ENCODE data around the gene PCDH9.

Gene PCDH9

DNA sequence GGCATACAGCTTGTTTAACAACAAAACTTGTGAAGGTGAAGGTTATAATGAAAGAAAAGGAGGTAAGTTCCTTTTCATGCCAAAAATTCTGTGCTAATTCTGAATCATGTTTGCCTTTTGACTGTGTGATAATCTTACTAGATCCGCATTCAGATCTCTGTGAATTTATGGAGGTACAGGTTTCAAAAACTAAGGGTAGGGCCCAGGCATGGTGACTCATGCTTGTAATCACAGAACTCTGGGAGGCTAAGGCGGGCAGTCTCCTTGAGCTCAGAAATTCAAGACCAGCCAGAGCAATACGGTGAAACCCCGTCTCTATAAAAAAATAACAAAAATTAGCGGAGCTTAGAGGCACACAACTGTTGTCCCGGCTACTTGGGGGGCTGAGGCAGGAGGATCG is 45.9 kb downstream of the PCDH9 start:
- H3K27ac ChIP-seq, result no peak overlapping the region

DNA sequence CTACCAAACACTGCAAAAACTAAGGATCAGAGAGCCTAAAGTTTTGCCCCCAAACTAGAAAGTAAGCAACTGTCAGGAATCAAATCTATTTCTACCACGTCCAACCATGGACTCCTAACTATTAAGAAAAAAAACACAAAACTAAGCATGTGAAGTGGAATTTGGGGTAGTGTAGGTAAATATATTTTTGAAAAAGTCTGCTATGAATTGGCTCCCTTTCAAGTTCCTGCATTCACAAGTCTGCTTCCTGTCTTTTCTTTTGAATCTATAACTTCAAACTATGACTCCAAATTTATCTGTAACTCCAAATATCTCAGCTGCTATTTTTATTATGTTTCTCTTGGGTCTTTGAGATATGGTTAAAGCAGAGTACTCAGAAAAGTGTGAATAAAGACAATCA is 47.0 kb downstream of the PCDH9 start:
- H3K4me3 ChIP-seq, result no peak overlapping the region

More for the DNA sequence above, 45.9 kb downstream of the PCDH9 start:
- no peak overlapping the region for H3K4me3 ChIP-seq

GRCh38 chr13:67175836-67176459 is 54.2 kb downstream of the PCDH9 start:
- Histone ChIP-seq H3K27ac (no peak overlapping the region), H3K4me3 (no peak overlapping the region)

More for the DNA sequence above, 47.0 kb downstream of the PCDH9 start:
- H3K27ac ChIP-seq, result no peak overlapping the region

- Histone ChIP-seq H3K27ac (no peak overlapping the region), H3K4me3 (no peak overlapping the region)
These were observed 61.8 kb downstream of the PCDH9 start for GRCh38 chr13:67168384-67168783.

GRCh38 chr13:67167420-67167819 is 62.7 kb downstream of the PCDH9 start:
- Histone ChIP-seq H3K4me3 (no peak overlapping the region), H3K27ac (no peak overlapping the region)

GRCh38 chr13:67161176-67161575 is 69.0 kb downstream of the PCDH9 start:
- H3K27ac ChIP-seq, result no peak overlapping the region

GRCh38 chr13:67158903-67159302 is 71.2 kb downstream of the PCDH9 start:
- H3K4me3 ChIP-seq, result no peak overlapping the region
- H3K27ac ChIP-seq, result no peak overlapping the region

More at GRCh38 chr13:67161176-67161575, 69.0 kb downstream of the PCDH9 start:
- H3K4me3 ChIP-seq, result no peak overlapping the region

- no peak overlapping the region for H3K27ac ChIP-seq
These were observed 73.4 kb downstream of the PCDH9 start for GRCh38 chr13:67156723-67157060.

GRCh38 chr13:67155898-67156722 is 74.0 kb downstream of the PCDH9 start:
- H3K4me3 ChIP-seq, result no peak overlapping the region

More at GRCh38 chr13:67156723-67157060, 73.4 kb downstream of the PCDH9 start:
- no peak overlapping the region for H3K4me3 ChIP-seq

GRCh38 chr13:67152085-67152484 is 78.1 kb downstream of the PCDH9 start:
- Histone ChIP-seq H3K27ac (no peak overlapping the region), H3K4me3 (no peak overlapping the region)

More at GRCh38 chr13:67155898-67156722, 74.0 kb downstream of the PCDH9 start:
- H3K27ac ChIP-seq, result no peak overlapping the region

- H3K27ac ChIP-seq, result no peak overlapping the region
- H3K4me3 ChIP-seq, result no peak overlapping the region
These were observed 78.5 kb downstream of the PCDH9 start for GRCh38 chr13:67151652-67152051.

DNA sequence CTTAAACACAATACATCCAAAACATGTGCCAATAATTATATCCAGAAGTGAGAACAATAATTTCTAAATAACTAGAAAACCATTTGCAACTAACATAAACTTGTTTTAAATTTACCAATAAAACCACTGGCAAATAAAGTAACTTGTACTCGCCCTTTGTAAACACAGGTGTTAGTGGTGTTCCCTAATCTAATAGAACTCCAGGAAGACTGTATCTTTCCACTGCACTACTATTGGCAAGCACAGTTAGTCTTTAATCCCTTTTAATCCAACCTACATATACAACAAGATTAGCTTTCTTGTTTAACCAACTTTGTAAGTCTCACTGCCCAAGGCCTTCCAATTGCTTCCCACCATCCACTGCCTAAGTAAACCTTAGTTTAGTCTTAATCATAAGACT is 79.5 kb downstream of the PCDH9 start:
- H3K27ac ChIP-seq, result no peak overlapping the region

DNA sequence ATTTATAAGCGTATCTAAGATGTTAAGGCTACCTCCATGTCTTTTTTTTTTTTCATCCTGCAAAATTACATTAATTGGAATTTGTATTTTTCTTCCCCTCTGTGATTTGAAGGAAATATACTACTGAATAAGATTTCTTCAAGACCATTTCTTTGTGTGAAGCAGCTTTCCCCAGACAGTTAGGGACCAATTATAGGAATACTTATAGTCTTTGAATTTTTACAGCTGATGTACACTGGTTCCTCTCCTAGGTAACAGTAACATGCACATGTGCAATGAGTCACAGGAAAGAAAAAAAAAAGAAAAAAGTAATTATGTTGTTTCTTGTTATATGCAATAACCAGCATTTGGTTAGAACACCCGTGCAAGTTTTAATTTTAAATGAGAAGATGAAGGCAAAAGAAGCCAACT is 82.0 kb downstream of the PCDH9 start:
- Histone ChIP-seq H3K27ac (no peak overlapping the region), H3K4me3 (no peak overlapping the region)

More for the DNA sequence above, 79.5 kb downstream of the PCDH9 start:
- no peak overlapping the region for H3K4me3 ChIP-seq

DNA sequence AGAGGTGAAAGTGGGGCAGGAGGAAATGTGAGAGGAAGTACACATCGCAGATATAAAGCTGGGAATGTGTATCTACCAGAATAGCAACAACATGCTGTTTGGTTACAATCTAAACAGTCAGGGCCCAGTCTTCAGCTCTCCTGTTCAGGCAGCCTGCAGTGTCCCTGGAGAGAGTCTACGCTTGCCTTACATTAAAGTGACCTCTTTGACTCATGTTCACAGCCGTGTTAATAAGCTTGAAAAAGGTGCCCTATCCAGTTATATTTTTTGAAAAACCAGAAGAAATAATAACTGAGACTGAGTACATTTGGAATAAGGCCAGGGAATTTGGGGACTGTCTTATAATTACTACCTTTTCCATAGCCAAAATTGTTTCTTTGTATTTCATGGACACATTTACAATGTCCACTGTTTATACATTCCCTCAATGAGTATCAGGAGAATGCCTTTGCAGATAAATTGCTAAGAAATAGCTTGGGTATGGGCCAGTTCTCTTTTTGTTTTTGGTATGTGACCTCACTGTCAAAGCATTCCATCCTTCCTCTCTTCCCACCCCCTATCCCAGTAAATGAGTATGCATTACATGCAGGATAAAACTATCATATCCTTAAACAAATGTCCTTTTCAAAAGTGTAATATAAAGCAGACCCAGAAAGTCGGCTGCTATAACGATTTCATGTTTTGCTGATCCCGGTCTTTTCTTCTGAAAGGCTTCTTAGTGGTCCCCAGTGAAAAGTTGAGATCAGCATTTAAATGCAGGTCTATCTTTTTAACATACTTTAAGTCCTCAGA is 82.6 kb downstream of the PCDH9 start:
- H3K4me3 ChIP-seq, result no peak overlapping the region
- no peak overlapping the region for H3K27ac ChIP-seq

DNA sequence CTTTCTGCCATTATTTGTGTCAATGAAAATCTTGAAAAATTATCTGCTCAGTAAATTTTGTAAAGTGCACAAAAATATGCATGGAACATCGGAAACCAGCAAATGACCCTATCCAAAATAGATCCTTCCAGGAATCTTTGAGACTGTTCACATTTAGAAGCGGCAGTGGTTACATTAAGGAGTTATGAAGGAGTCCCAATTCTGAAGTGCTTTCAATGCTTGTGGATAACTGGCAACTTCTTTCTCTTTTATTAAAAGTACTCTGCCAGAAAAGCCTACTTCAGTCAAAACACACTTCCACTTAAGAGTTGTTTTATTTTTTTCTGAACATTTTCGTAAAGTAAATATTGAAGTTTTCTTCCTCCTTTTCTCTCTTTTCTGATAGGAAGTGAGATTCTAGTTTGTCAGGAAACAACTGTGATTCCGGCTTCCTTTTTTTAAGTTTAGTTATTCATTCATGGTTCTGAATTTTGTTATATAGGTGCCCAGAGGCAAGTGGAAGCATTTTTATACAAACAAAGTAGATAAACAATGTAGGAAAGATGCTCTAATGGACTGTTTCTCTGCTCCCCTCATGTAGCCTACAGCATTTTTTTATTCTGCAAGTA is 83.5 kb downstream of the PCDH9 start:
- Histone ChIP-seq H3K4me3 (no peak overlapping the region), H3K27ac (no peak overlapping the region)

DNA sequence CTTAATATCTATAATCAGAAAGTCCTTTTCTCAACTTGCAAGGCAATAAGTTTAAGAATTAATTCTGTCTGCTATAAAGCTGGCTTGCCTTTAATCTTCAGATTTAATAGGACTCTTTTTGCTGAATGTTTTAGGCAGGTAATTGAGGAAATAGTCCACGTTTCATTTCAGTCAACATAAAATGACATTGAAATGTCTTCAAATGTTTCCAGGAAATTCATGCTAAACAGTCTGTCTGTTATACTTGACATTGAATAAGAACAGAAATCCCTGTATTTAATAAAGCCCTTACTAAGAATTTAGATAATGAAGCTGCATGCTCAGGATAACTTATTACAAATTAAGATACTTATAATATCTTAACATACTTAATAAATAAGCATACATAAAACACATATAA is 84.2 kb downstream of the PCDH9 start:
- Histone ChIP-seq H3K4me3 (no peak overlapping the region), H3K27ac (no peak overlapping the region)

GRCh38 chr13:67143544-67144115 is 86.5 kb downstream of the PCDH9 start:
- no peak overlapping the region for H3K27ac ChIP-seq
- H3K4me3 ChIP-seq, result no peak overlapping the region

DNA sequence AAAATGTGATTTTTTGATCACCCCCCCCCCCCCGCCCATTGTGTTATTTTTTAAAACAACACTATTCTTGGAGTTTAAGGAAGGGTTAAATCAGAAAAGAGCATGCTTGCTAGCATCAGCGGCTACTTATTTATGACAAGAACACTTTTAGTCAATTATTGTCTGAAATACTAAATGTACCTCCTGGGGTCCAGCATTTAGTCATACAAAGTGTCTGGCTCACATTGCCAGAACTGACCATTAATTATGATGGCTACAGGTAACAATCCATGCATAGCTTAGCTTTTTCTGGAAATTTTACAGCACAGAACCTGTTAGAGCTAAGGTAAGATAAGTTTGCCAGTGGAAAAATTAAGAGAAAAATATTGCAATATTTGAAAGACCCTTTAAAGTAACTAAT is 90.1 kb downstream of the PCDH9 start:
- no peak overlapping the region for H3K4me3 ChIP-seq
- H3K27ac ChIP-seq, result no peak overlapping the region

DNA sequence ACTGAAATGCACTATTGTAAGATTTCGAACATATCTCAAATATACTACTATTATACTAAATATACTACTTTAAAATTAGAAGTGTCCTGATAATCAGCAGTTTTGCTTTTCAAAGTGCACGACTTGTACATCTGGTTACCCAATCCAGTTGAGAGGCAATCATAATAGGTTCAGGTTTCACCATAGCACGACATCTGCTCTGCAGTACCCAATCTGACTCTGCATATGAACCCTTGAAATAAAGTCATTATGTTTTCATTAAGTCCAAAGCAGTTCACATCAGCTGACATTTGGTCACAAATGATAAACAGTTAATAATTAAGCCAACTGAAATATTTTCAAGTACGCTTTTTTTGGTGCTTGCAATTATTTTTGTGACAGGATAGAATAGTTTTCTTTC is 90.6 kb downstream of the PCDH9 start:
- H3K4me3 ChIP-seq, result no peak overlapping the region
- H3K27ac ChIP-seq, result no peak overlapping the region

- Histone ChIP-seq H3K4me3 (no peak overlapping the region), H3K27ac (no peak overlapping the region)
These were observed 91.2 kb downstream of the PCDH9 start for GRCh38 chr13:67138970-67139369.

Measured in skin epidermis (tissue), 12 donors.